Calu3 (cell line): ENCODE measurements around the gene LCNL1. TPM values are rescaled to one million over a fixed set of nuclear protein-coding genes. Genes with fewer than 3 reads are reported as not detected.

Experiments
- BruUV-seq: library from RNA; stranded (reverse); fragments of 400-500 nt; replicated peaks from 2 replicates; lab custom pipeline; 2021; lab: Mats Ljungman, UMichigan
- CTCF ChIA-PET: fragments of 300-600 bp; sonication (Branson Sonifier 250); formaldehyde crosslinking; loops from one replicate; lab custom pipeline; 2022; ENCODE audit warnings: antibody characterized with exemption; lab: Charles Lee
- DNase-seq: peaks from one replicate; pipeline ENCODE4 v3.0.0; 2022
- H3K27ac Mint-ChIP-seq: one replicate; pipeline ENCODE4 v1.8.0; 2022; ENCODE audit warnings: mixed read lengths; ENCODE audit not compliant: unreplicated experiment
- H3K27me3 Mint-ChIP-seq: one replicate; pipeline ENCODE4 v1.8.0; 2022; ENCODE audit warnings: mixed read lengths; ENCODE audit not compliant: unreplicated experiment
- H3K36me3 Mint-ChIP-seq: one replicate; pipeline ENCODE4 v1.8.0; 2022; ENCODE audit warnings: mild to moderate bottlenecking, moderate library complexity, mixed read lengths; ENCODE audit not compliant: insufficient read depth, unreplicated experiment
- H3K4me1 Mint-ChIP-seq: one replicate; pipeline ENCODE4 v1.8.0; 2022; ENCODE audit warnings: mild to moderate bottlenecking, low read depth, mixed read lengths; ENCODE audit not compliant: unreplicated experiment
- H3K4me3 Mint-ChIP-seq: one replicate; pipeline ENCODE4 v1.8.0; 2022; ENCODE audit warnings: mild to moderate bottlenecking, low read depth, moderate library complexity, mixed read lengths; ENCODE audit not compliant: unreplicated experiment
- H3K9me3 Mint-ChIP-seq: one replicate; pipeline ENCODE4 v1.8.0; 2022; ENCODE audit warnings: low read depth, mixed read lengths; ENCODE audit not compliant: unreplicated experiment
- CTCF ChIP-seq: fragments of 200-600 bp; IDR thresholded peaks from one replicate; pipeline ENCODE4 v1.8.0; 2022; ENCODE audit warnings: antibody characterized with exemption; ENCODE audit not compliant: unreplicated experiment
- intact Hi-C: fragments of 100-400 bp; cut with micrococcal nuclease; formaldehyde crosslinking; loops from one replicate; pipeline ENCODE4 v1.10.0; 2022; ENCODE audit not compliant: unreplicated experiment
- total RNA-seq: library from RNA; stranded (reverse); gene quantifications from 2 replicates; pipeline ENCODE4 v1.2.3, GENCODE V29; 2022

LCNL1 gene
- total RNA-seq, 1 experiment from 2014 or later: not detected

GRCh38 chr9:136961279-136962065 lies 21.3 kb upstream of the LCNL1 start:
- Mint-ChIP-seq H3K27me3 (no peaks in the 10 kb centered on the region), H3K36me3 (peaks cover 11% of the 10 kb centered on the region), H3K4me3 (no peak overlapping the region), H3K4me1 (no peaks in the 10 kb centered on the region), H3K27ac (no peak overlapping the region), H3K9me3 (no peaks in the 10 kb centered on the region)
- intact Hi-C loops: no loop called here
- no peak for TF ChIP-seq CTCF
- no TSS peak for BruUV-seq
- no peak for DNase-seq
- CTCF ChIA-PET: no interaction called here

- no peaks in the 10 kb centered on the region for H3K9me3 Mint-ChIP-seq
- H3K27me3 Mint-ChIP-seq: no peaks in the 10 kb centered on the region
- H3K36me3 Mint-ChIP-seq: peaks cover 11% of the 10 kb centered on the region
- no peak overlapping the region for H3K27ac Mint-ChIP-seq
- no peak overlapping the region for H3K4me3 Mint-ChIP-seq
- DNase-seq: no peak
- no peak for TF ChIP-seq CTCF
- no TSS peak for BruUV-seq
- intact Hi-C loops: no loop called here
- no peaks in the 10 kb centered on the region for H3K4me1 Mint-ChIP-seq
- CTCF ChIA-PET: no interaction called here
These were observed 20.6 kb upstream of the LCNL1 start for GRCh38 chr9:136962163-136962562.

- intact Hi-C loops: no loop called here
- H3K4me3 Mint-ChIP-seq: no peak overlapping the region
- H3K4me1 Mint-ChIP-seq: no peaks in the 10 kb centered on the region
- H3K27me3 Mint-ChIP-seq: no peaks in the 10 kb centered on the region
- no peak for TF ChIP-seq CTCF
- H3K36me3 Mint-ChIP-seq: peaks cover 11% of the 10 kb centered on the region
- H3K9me3 Mint-ChIP-seq: no peaks in the 10 kb centered on the region
- no peak for DNase-seq
- BruUV-seq: no TSS peak
- H3K27ac Mint-ChIP-seq: no peak overlapping the region
- CTCF ChIA-PET: no interaction called here
These were observed 20.0 kb upstream of the LCNL1 start for GRCh38 chr9:136962701-136963248.

GRCh38 chr9:136963341-136963740 lies 19.5 kb upstream of the LCNL1 start:
- CTCF ChIA-PET: no interaction called here
- Mint-ChIP-seq H3K27me3 (no peaks in the 10 kb centered on the region), H3K9me3 (no peaks in the 10 kb centered on the region), H3K4me3 (no peak overlapping the region), H3K36me3 (peaks cover 11% of the 10 kb centered on the region), H3K27ac (no peak overlapping the region), H3K4me1 (no peaks in the 10 kb centered on the region)
- TF ChIP-seq CTCF: no peak
- intact Hi-C loops: no loop called here
- DNase-seq: no peak
- BruUV-seq: no TSS peak
